Activated CD4-positive, alpha-beta T cell treated with anti-CD3 and anti-CD28 coated beads for 4 hours (primary cell): Measurements from ENCODE around the gene ZNF557.
"Not testable (repeated sequence)": the region's sequence is repeated elsewhere in the genome, so short reads cannot be mapped to it uniquely, and the experiment has no call there.

Source experiments
- DNase-seq, 2 donors: peaks; one replicate each; pipeline ENCODE4 v3.0.0-alpha.2; 2020

ZNF557 gene

GRCh38 chr19:7069042-7069903, at the start of gene ZNF557:
TSS of gene ZNF557 (plus strand) at chr19:7069703. CDS start at chr19:7075075, 5,372 bp downstream.
- peak; percentile 99 to 100 for DNase-seq

GRCh38 chr19:7021331-7021730, 48.2 kb upstream of the ZNF557 start, which contains the start of gene MBD3L2B:
TSS of gene MBD3L2B (minus strand) at chr19:7021431. CDS start at chr19:7021397, 34 bp downstream.
- DNase-seq = not testable (repeated sequence)

- not testable (repeated sequence) for DNase-seq
These were observed 40.7 kb upstream of the ZNF557 start for GRCh38 chr19:7028790-7029189.

- DNase-seq = not testable (repeated sequence)
These were observed 39.2 kb upstream of the ZNF557 start, which contains the start of gene MBD3L5 for GRCh38 chr19:7030278-7030677. TSS of gene MBD3L5 (plus strand) at chr19:7030578. CDS start at chr19:7030612, 34 bp downstream.

GRCh38 chr19:7040079-7040478, 29.4 kb upstream of the ZNF557 start, which contains the start of gene MBD3L4:
TSS of gene MBD3L4 (minus strand) at chr19:7040179. CDS start at chr19:7040144, 35 bp downstream.
- DNase-seq = not testable (repeated sequence)

- not testable (repeated sequence) for DNase-seq
These were observed 27.9 kb upstream of the ZNF557 start for GRCh38 chr19:7041563-7041962.

GRCh38 chr19:7049021-7049420, 20.5 kb upstream of the ZNF557 start, which contains the start of gene MBD3L2:
TSS of gene MBD3L2 (plus strand) at chr19:7049321. CDS start at chr19:7049374, 53 bp downstream.
- not testable (repeated sequence) for DNase-seq

GRCh38 chr19:7051421-7051820, 18.1 kb upstream of the ZNF557 start:
- DNase-seq = not testable (repeated sequence)

- not testable (repeated sequence) for DNase-seq
These were observed 16.6 kb upstream of the ZNF557 start for GRCh38 chr19:7052896-7053295.

- DNase-seq = not testable (repeated sequence)
These were observed 14.7 kb upstream of the ZNF557 start for GRCh38 chr19:7054635-7055368.

GRCh38 chr19:7055679-7056078, 13.8 kb upstream of the ZNF557 start:
- DNase-seq = not testable (repeated sequence)

GRCh38 chr19:7056371-7056770, 13.1 kb upstream of the ZNF557 start:
- DNase-seq = not testable (repeated sequence)

- DNase-seq = not testable (repeated sequence)
These were observed 10.9 kb upstream of the ZNF557 start, which contains the start of gene MBD3L3 for GRCh38 chr19:7058576-7058975. TSS of gene MBD3L3 (minus strand) at chr19:7058676. CDS start at chr19:7058605, 71 bp downstream.

GRCh38 chr19:7059977-7060376, 9.5 kb upstream of the ZNF557 start:
- DNase-seq = not testable (repeated sequence)

- no peak for DNase-seq
These were observed 6.2 kb upstream of the ZNF557 start for GRCh38 chr19:7063339-7063738.

GRCh38 chr19:7063764-7064418, 5.6 kb upstream of the ZNF557 start:
- no peak for DNase-seq

- DNase-seq = not testable (repeated sequence)
These were observed 2.4 kb upstream of the ZNF557 start for GRCh38 chr19:7067122-7067521.

GRCh38 chr19:7067716-7068115, 1.8 kb upstream of the ZNF557 start:
- no peak for DNase-seq

- DNase-seq = no peak
These were observed 904 bp upstream of the ZNF557 start for GRCh38 chr19:7068599-7068998.

GRCh38 chr19:7069904-7070226, 362 bp downstream of the ZNF557 start:
- no peak for DNase-seq

GRCh38 chr19:7072541-7072940, 3.0 kb downstream of the ZNF557 start:
- DNase-seq = no peak

GRCh38 chr19:7074705-7075282, 5.3 kb downstream of the ZNF557 start:
- no peak for DNase-seq
